Left lung (tissue), 10 donors: Measurements from ENCODE around the gene ELF4. TPM values are rescaled to one million over a fixed set of nuclear protein-coding genes. Genes with fewer than 3 reads are reported as not detected.
A peak's percentile ranks its signal among the peaks of the same experiment; 100 is the strongest.

ENCODE experiments used
- ATAC-seq: fragments of 200-7000 bp; cut with Tn5 transposase; one replicate; pipeline ENCODE4 v1.9.1; 2020; ENCODE audit warnings: moderate library complexity
- DNase-seq, 4 donors: peaks; one replicate each; pipeline ENCODE4 v3.0.0-alpha.2; 2013 to 2020
- H3K27ac ChIP-seq, 2 donors: fragments of 200-600 bp; sonication (generic) in 1 of 2; one replicate each; pipeline versions ENCODE4 v1.5.0 to v1.8.0; 2020 to 2021
- H3K27me3 ChIP-seq, 2 donors: fragments of 200-600 bp; sonication (generic) in 1 of 2; one replicate each; pipeline versions ENCODE4 v1.5.0 to v1.8.0; 2020 to 2021
- H3K36me3 ChIP-seq, 2 donors: fragments of 200-600 bp; sonication (generic) in 1 of 2; one replicate each; pipeline versions ENCODE4 v1.5.0 to v1.8.0; 2020 to 2021
- H3K4me1 ChIP-seq, 2 donors: fragments of 200-600 bp; one replicate each; pipeline ENCODE4 v1.8.0; 2021
- H3K4me3 ChIP-seq, 2 donors: fragments of 200-600 bp; sonication (generic) in 1 of 2; one replicate each; pipeline versions ENCODE4 v1.5.0 to v1.8.0; 2020 to 2021; ENCODE audit warnings: mild to moderate bottlenecking in 1 of 2
- H3K9me3 ChIP-seq, 2 donors: fragments of 200-600 bp; sonication (generic) in 1 of 2; one replicate each; pipeline versions ENCODE4 v1.5.0 to v1.8.0; 2020 to 2021
- CTCF ChIP-seq, 2 donors: fragments of 200-600 bp; sonication (generic) in 1 of 2; IDR thresholded peaks; one replicate each; pipeline versions ENCODE4 v1.5.0 to v1.8.0; 2021; ENCODE audit warnings: antibody characterized with exemption in 2 of 2
- intact Hi-C, 2 donors: fragments of 100-400 bp; cut with DNase I; formaldehyde crosslinking; loops; one replicate each; pipeline versions ENCODE4 v1.11.2 to v1.14.2; 2022
- polyA plus RNA-seq, 6 donors: library from polyadenylated mRNA; unstranded; fragments of 120-200 nt; gene quantifications; one replicate each; pipeline ENCODE4 v1.2.1, GENCODE V29; 2013; ENCODE audit not compliant: insufficient read length in 6 of 6
- total RNA-seq, 2 donors: library from RNA; stranded (reverse); fragmentation: NEBNext Ultra II Directional; extraction: Animal tissue kit (Norgen Biotek cat#: 25700); gene quantifications; one replicate each; pipeline ENCODE4 v1.2.1, GENCODE V29; 2021
- donor health status: DM: no; HTN: yes; CAD: no.
- donor health status: DM: no; HTN: no; CAD: no.

The ELF4 gene
- total and polyA plus RNA-seq, 8 donors: 10.1 to 23.9 (median 12.8) TPM

- no peaks in the 10 kb centered on the region for H3K4me1 ChIP-seq
- no peak overlapping the region for H3K4me3 ChIP-seq
- no peaks in the 10 kb centered on the region for H3K27me3 ChIP-seq
- no peaks in the 10 kb centered on the region for H3K9me3 ChIP-seq
- no peak for ATAC-seq
- no peak for TF ChIP-seq CTCF (IDR thresholded peaks at IDR 0.05)
- H3K27ac ChIP-seq: no peak overlapping the region
- DNase-seq: no peak
- intact Hi-C loops: no loop called here
- peaks cover 0 to 77% of the 10 kb centered on the region in 2 donors for H3K36me3 ChIP-seq
Measured at GRCh38 chrX:130049821-130050220, 60.5 kb downstream of the ELF4 start.

GRCh38 chrX:130048686-130049222 lies 61.5 kb downstream of the ELF4 start:
- TF ChIP-seq CTCF (IDR thresholded peaks at IDR 0.05): no peak
- Histone ChIP-seq H3K36me3 (peaks cover 0 to 75% of the 10 kb centered on the region in 2 donors), H3K4me1 (no peaks in the 10 kb centered on the region), H3K4me3 (no peak overlapping the region), H3K27me3 (no peaks in the 10 kb centered on the region), H3K27ac (no peak overlapping the region), H3K9me3 (no peaks in the 10 kb centered on the region)
- intact Hi-C loops: no loop called here
- DNase-seq: no peak
- ATAC-seq: no peak

- Histone ChIP-seq H3K36me3 (peaks cover 0 to 69% of the 10 kb centered on the region in 2 donors), H3K4me3 (no peak overlapping the region), H3K4me1 (no peaks in the 10 kb centered on the region), H3K27ac (no peak overlapping the region), H3K27me3 (no peaks in the 10 kb centered on the region), H3K9me3 (no peaks in the 10 kb centered on the region)
- no peak for ATAC-seq
- no peak for TF ChIP-seq CTCF (IDR thresholded peaks at IDR 0.05)
- no peak for DNase-seq
- intact Hi-C loops: no loop called here
Measured at GRCh38 chrX:130047416-130047815, 62.9 kb downstream of the ELF4 start.

- no peak overlapping the region for H3K4me3 ChIP-seq
- ATAC-seq (peak; percentile 26), DNase-seq (peak in 1 of 4 donors; percentile 54)
- no peak overlapping the region for H3K27ac ChIP-seq
- peaks cover 0 to 79% of the 10 kb centered on the region in 2 donors for H3K36me3 ChIP-seq
- H3K9me3 ChIP-seq: no peaks in the 10 kb centered on the region
- no peaks in the 10 kb centered on the region for H3K27me3 ChIP-seq
- intact Hi-C loops: no loop called here
- no peak for TF ChIP-seq CTCF (IDR thresholded peaks at IDR 0.05)
- H3K4me1 ChIP-seq: no peaks in the 10 kb centered on the region
Measured at GRCh38 chrX:130039847-130040246, 70.5 kb downstream of the ELF4 start.

GRCh38 chrX:130034178-130034577 lies 76.1 kb downstream of the ELF4 start:
- TF ChIP-seq CTCF (IDR thresholded peaks at IDR 0.05): no peak
- Histone ChIP-seq H3K4me1 (no peaks in the 10 kb centered on the region), H3K27me3 (no peaks in the 10 kb centered on the region), H3K9me3 (no peaks in the 10 kb centered on the region), H3K27ac (no peak overlapping the region), H3K4me3 (no peak overlapping the region), H3K36me3 (peaks cover 0 to 77% of the 10 kb centered on the region in 2 donors)
- ATAC-seq: no peak
- no peak for DNase-seq
- intact Hi-C loops: no loop called here
